OCI-LY1 (cell line): ENCODE measurements around the gene CXCL12.

ENCODE experiments used
- H2AFZ ChIP-seq: fragments of 200-600 bp; sonication (generic), shearing (Covaris generic); 2 replicates; pipeline ENCODE4 v1.6.0; 2014; ENCODE audit warnings: antibody characterized with exemption, mild to moderate bottlenecking, low read length
- H3F3A ChIP-seq: fragments of 200-600 bp; sonication (generic), shearing (Covaris generic); 2 replicates; pipeline ENCODE4 v1.6.0; 2014; ENCODE audit warnings: mild to moderate bottlenecking, antibody characterized with exemption, low read length, moderate library complexity; ENCODE audit not compliant: insufficient read depth
- H3K27ac ChIP-seq: fragments of 200-600 bp; sonication (generic); 2 replicates; pipeline ENCODE4 v1.5.1; 2014; ENCODE audit warnings: low read length, mixed run types, mild to moderate bottlenecking, low read depth; ENCODE audit not compliant: poor library complexity, severe bottlenecking
- H3K27me3 ChIP-seq: fragments of 200-600 bp; sonication (generic); 2 replicates; pipeline ENCODE4 v1.6.0; 2014; ENCODE audit warnings: antibody characterized with exemption, mild to moderate bottlenecking, low read length, moderate library complexity; ENCODE audit not compliant: insufficient read depth
- H3K36me3 ChIP-seq: fragments of 200-600 bp; sonication (generic); 2 replicates; pipeline ENCODE4 v1.6.1; 2014; ENCODE audit warnings: mild to moderate bottlenecking, antibody characterized with exemption, low read length, moderate library complexity, mixed read lengths; ENCODE audit not compliant: insufficient read depth
- H3K4me1 ChIP-seq: fragments of 200-600 bp; sonication (generic); 2 replicates; pipeline ENCODE4 v1.5.1; 2014; ENCODE audit warnings: mild to moderate bottlenecking, low read length, moderate library complexity; ENCODE audit not compliant: insufficient read depth, severe bottlenecking
- H3K4me2 ChIP-seq: fragments of 200-600 bp; sonication (generic), shearing (Covaris generic); 2 replicates; pipeline ENCODE4 v1.6.1; 2014; ENCODE audit warnings: low read length
- H3K4me3 ChIP-seq: fragments of 200-600 bp; sonication (generic); 2 replicates; pipeline ENCODE4 v1.5.1; 2014; ENCODE audit warnings: low read length, low read depth, mild to moderate bottlenecking, mixed read lengths; ENCODE audit not compliant: poor library complexity, severe bottlenecking
- H3K79me2 ChIP-seq: fragments of 200-600 bp; shearing (Covaris generic); 2 replicates; pipeline ENCODE4 v1.6.1; 2016; ENCODE audit warnings: mixed run types, low read length, mixed read lengths; ENCODE audit not compliant: insufficient read depth
- H3K9ac ChIP-seq: fragments of 200-600 bp; sonication (generic), shearing (Covaris generic); 2 replicates; pipeline ENCODE4 v1.6.1; 2014; ENCODE audit warnings: mild to moderate bottlenecking, low read length, mixed read lengths
- H3K9me2 ChIP-seq: fragments of 200-600 bp; sonication (generic), shearing (Covaris generic); 2 replicates; pipeline ENCODE4 v1.6.1; 2014; ENCODE audit warnings: low read depth, mild to moderate bottlenecking, low read length, mixed read lengths
- H3K9me3 ChIP-seq: fragments of 200-600 bp; shearing (Covaris generic); 2 replicates; pipeline ENCODE4 v1.6.1; 2014; ENCODE audit warnings: low read length, mixed read lengths
- H4K20me1 ChIP-seq: fragments of 200-600 bp; sonication (generic), shearing (Covaris generic); 2 replicates; pipeline ENCODE4 v1.6.0; 2016; ENCODE audit warnings: mild to moderate bottlenecking, low read length; ENCODE audit not compliant: insufficient read depth
- CTCF ChIP-seq: fragments of 200-600 bp; sonication (generic), shearing (Covaris generic); IDR thresholded peaks from 2 replicates; pipeline ENCODE4 v1.5.1; 2017; ENCODE audit warnings: mild to moderate bottlenecking, antibody characterized with exemption, low read length, moderate library complexity, mixed read lengths
- EZH2 ChIP-seq: fragments of 200-600 bp; sonication (generic), shearing (Covaris generic); IDR thresholded peaks from 2 replicates; pipeline ENCODE4 v1.8.0; 2017; ENCODE audit warnings: borderline replicate concordance, mixed run types, mild to moderate bottlenecking, antibody characterized with exemption, low read length, moderate library complexity, mixed read lengths

CXCL12 gene

DNA sequence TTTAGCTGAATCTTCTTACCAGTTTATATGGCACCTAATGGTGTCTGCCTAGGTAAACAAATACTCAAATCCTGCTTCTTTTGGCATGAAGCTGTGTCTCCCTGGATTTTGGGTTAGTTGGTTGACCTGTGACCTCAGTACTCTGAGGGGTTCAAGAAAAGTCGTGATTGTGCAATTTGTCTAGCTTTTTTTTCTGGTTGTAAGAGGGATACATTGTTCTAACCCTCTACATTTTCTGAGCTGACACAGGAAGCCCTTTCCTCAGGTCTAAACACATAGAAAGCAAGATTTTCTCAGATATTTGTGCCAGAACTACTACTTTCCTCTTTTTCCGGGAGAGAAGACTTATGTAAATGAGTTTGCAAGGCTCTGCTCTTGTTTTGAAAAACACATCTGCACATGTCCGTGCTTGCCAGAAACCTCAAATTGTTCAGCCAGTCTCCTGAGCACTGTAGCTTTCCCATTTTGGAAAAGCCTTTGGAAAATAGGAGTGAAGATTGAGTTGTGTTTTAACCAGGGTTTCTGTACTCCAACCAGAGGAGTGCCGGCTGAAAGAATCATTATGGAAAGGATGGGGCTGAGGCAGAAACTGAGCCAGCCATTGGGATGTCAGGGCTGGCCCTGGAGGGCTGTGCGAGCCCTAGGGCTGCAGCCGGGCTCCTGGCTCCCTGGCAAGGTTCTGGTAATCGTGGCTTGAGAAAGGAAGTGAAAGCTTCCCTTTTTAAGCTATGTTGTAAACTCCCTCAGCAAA, 31.3 kb upstream of the CXCL12 start:
- no peaks in the 10 kb centered on the region for H3K27me3 ChIP-seq
- no peak overlapping the region for H3K27ac ChIP-seq
- TF ChIP-seq EZH2, result no peak
- no peak for TF ChIP-seq CTCF
- H2AFZ ChIP-seq, result no peak overlapping the region
- H3K9me3 ChIP-seq, result no peaks in the 10 kb centered on the region
- no peaks in the 10 kb centered on the region for H4K20me1 ChIP-seq
- no peaks in the 10 kb centered on the region for H3F3A ChIP-seq
- no peaks in the 10 kb centered on the region for H3K9me2 ChIP-seq
- H3K4me2 ChIP-seq, result no peak overlapping the region
- H3K79me2 ChIP-seq, result no peaks in the 10 kb centered on the region
- H3K9ac ChIP-seq, result no peak overlapping the region
- H3K4me1 ChIP-seq, result no peaks in the 10 kb centered on the region
- H3K4me3 ChIP-seq, result no peak overlapping the region
- H3K36me3 ChIP-seq, result no peaks in the 10 kb centered on the region

DNA sequence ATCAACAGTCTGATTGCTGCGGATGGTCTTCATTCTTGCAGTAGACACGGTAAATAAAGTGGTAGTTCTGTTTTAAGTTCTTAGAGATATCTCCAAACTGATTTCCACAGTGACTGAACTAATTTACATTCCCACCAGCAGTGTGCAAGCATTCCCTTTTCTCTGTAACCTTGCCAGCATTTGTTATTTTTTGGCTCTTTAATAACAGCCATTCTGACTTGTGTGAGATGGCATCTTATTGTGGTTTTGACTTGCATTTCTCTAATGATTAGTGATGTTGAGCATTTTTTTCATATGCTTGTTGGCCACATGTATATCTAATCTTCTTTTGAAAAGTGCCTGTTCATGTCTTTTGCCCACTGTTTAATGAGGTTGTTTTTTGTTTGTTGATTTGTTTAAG, 30.2 kb upstream of the CXCL12 start:
- H3K4me3 ChIP-seq, result no peak overlapping the region
- no peaks in the 10 kb centered on the region for H4K20me1 ChIP-seq
- H3K9ac ChIP-seq, result no peak overlapping the region
- H3K9me3 ChIP-seq, result no peaks in the 10 kb centered on the region
- H3K27me3 ChIP-seq, result no peaks in the 10 kb centered on the region
- H3K4me2 ChIP-seq, result no peak overlapping the region
- H3K79me2 ChIP-seq, result no peaks in the 10 kb centered on the region
- H3F3A ChIP-seq, result no peaks in the 10 kb centered on the region
- H3K9me2 ChIP-seq, result no peaks in the 10 kb centered on the region
- TF ChIP-seq EZH2, result no peak
- H3K4me1 ChIP-seq, result no peaks in the 10 kb centered on the region
- H3K27ac ChIP-seq, result no peak overlapping the region
- no peaks in the 10 kb centered on the region for H3K36me3 ChIP-seq
- H2AFZ ChIP-seq, result no peak overlapping the region

GRCh38 chr10:44413416-44413815, 28.5 kb upstream of the CXCL12 start:
- TF ChIP-seq EZH2 (no peak), CTCF (no peak)
- no peak overlapping the region for H3K9ac ChIP-seq

DNA sequence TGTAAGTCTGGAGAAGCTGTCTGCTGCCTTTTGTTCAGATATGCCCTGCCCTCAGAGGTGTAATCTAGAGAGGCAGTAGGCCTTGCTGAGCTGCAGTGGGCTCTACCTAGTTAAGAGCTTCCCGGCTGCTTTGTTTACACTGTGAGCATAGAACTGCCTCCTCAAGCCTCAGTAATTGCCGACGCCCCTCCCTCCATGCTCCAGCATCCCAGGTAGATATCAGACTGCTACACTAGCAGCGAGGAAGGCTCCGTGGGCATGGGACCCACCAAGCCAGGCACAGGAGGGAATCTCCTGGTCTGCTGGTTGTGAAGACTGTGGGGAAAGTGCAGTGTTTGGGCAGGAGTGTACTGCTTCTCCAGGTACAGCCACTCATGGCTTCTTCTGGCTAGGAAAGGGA, 26.4 kb upstream of the CXCL12 start:
- Histone ChIP-seq H3K4me3 (no peak overlapping the region), H3K4me2 (no peak overlapping the region), H3K4me1 (no peaks in the 10 kb centered on the region), H3K9me2 (no peaks in the 10 kb centered on the region), H3F3A (no peaks in the 10 kb centered on the region), H3K79me2 (no peaks in the 10 kb centered on the region), H3K36me3 (no peaks in the 10 kb centered on the region), H2AFZ (no peak overlapping the region), H3K27ac (no peak overlapping the region), H3K27me3 (no peaks in the 10 kb centered on the region), H4K20me1 (no peaks in the 10 kb centered on the region), H3K9ac (no peak overlapping the region), H3K9me3 (no peaks in the 10 kb centered on the region)
- TF ChIP-seq CTCF, result no peak
- no peak for TF ChIP-seq EZH2

More at GRCh38 chr10:44413416-44413815, 28.5 kb upstream of the CXCL12 start:
- H3K27ac ChIP-seq, result no peak overlapping the region
- H4K20me1 ChIP-seq, result no peaks in the 10 kb centered on the region
- no peak overlapping the region for H3K4me3 ChIP-seq
- no peaks in the 10 kb centered on the region for H3K9me3 ChIP-seq
- H3K36me3 ChIP-seq, result no peaks in the 10 kb centered on the region
- no peaks in the 10 kb centered on the region for H3F3A ChIP-seq
- no peaks in the 10 kb centered on the region for H3K79me2 ChIP-seq
- no peak overlapping the region for H3K4me2 ChIP-seq
- H2AFZ ChIP-seq, result no peak overlapping the region
- H3K9me2 ChIP-seq, result no peaks in the 10 kb centered on the region
- no peaks in the 10 kb centered on the region for H3K4me1 ChIP-seq
- no peaks in the 10 kb centered on the region for H3K27me3 ChIP-seq
